ENCODE data around the gene CDK7. TPM values are rescaled to one million over a fixed set of nuclear protein-coding genes. Genes with fewer than 3 reads are reported as not detected.

The CDK7 gene
- total and polyA plus RNA-seq, 7 experiments from 2014 or later, result 18.2 to 28.9 (median 21.8) TPM

- CTCF ChIA-PET, result interaction anchor here (0.6 kb wide), 1 partner anchor 71 kb away, joined by 3 read pairs; no protein-coding TSS in a partner anchor
- Histone ChIP-seq H3K9me3 (ENCODE audit: control insufficient read depth in 2 of 3, low read length in 3 of 3) (no peaks in the 10 kb centered on the region), H3K36me3 (ENCODE audit: control insufficient read depth in 2 of 3, insufficient read depth in 3 of 3, low read length in 3 of 3) (no peaks in the 10 kb centered on the region), H3K4me1 (ENCODE audit: control insufficient read depth in 2 of 2, insufficient read depth in 2 of 2, low read length in 2 of 2) (no peaks in the 10 kb centered on the region), H3K4me3 (ENCODE audit: low read length) (no peak overlapping the region), H3K27me3 (ENCODE audit: control insufficient read depth in 2 of 2, insufficient read depth in 2 of 2, low read length in 2 of 2) (no peaks in the 10 kb centered on the region), H3K27ac (ENCODE audit: low read depth, low read length) (no peak overlapping the region)
- Mint-ChIP-seq H3K4me1 (peaks cover 0 to 2% (median 0%) of the 10 kb centered on the region in 7 donors), H3K9me3 (no peaks in the 10 kb centered on the region), H3K4me3 (no peak overlapping the region), H3K27me3 (no peaks in the 10 kb centered on the region), H3K27ac (no peak overlapping the region), H3K36me3 (peaks cover 0 to 2% (median 0%) of the 10 kb centered on the region in 5 donors)
- intact Hi-C loops (cut with micrococcal nuclease), result no loop called here
- no peak for DNase-seq
- POLR2A ChIA-PET, result no interaction called here
- ATAC-seq, result no peak
Observed at GRCh38 chr5:69206528-69207190, 28.0 kb upstream of the CDK7 start.

DNA sequence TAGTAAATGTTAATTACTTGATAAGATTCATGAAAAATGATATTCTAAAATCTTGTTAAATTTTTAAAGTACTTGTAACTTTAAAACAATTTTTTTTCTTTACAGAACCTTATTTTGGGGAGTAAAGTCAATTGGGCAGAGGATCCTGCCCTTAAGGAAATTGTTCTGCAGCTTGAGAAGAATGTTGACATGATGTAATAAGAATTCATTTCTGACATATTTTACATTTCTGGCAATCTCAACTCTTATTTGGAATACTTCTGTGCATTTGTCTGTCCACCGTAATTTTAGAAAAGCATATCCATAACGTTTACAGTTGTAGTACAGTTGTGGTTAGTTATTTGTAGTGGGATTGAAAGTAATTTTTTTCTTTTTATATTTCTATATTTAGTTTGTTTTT lies 25.1 kb upstream of the CDK7 start:
- H3K27me3 ChIP-seq (ENCODE audit: control insufficient read depth in 2 of 2, insufficient read depth in 2 of 2, low read length in 2 of 2), result no peaks in the 10 kb centered on the region
- no peak overlapping the region for H3K27ac Mint-ChIP-seq
- POLR2A ChIA-PET, result interaction anchor here (0.6 kb wide), 1 partner anchor 25 kb away, joined by 3 read pairs; no protein-coding TSS in a partner anchor

DNA sequence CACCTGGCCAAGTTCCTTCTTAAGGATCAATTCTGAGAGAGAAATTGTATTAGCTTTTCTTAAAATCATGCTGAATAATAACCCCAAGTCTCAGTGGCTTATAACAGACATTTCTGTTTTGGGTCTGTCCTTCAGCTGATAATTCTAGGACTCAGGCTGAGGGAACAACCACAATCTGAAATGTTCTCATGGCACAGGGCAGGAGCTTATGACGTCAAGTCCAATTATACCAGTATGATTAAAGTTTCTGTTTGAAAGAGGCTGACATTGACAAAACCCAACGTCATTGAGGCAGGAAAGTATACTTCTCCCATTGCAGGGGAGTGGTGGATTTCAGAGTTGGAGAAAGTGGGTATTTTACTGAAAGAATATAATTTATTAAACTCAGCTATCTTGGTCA lies 23.5 kb upstream of the CDK7 start:
- no peak for ATAC-seq
- ChIA-PET CTCF (interaction anchor here (0.8 kb wide), 1 partner anchor 23 kb away, joined by 4 read pairs; the partner anchor contains the start of gene CDK7), POLR2A (interaction anchor here (0.8 kb wide), 1 partner anchor 121 kb away, joined by 3 read pairs; the partner anchor contains the start of gene CCDC125)
- no peak overlapping the region for H3K27ac Mint-ChIP-seq
- Histone ChIP-seq H3K36me3 (ENCODE audit: control insufficient read depth in 2 of 3, insufficient read depth in 3 of 3, low read length in 3 of 3) (no peaks in the 10 kb centered on the region), H3K4me3 (ENCODE audit: low read length) (no peak overlapping the region), H3K4me1 (ENCODE audit: control insufficient read depth in 2 of 2, insufficient read depth in 2 of 2, low read length in 2 of 2) (no peaks in the 10 kb centered on the region), H3K9me3 (ENCODE audit: control insufficient read depth in 2 of 3, low read length in 3 of 3) (no peaks in the 10 kb centered on the region), H3K27me3 (ENCODE audit: control insufficient read depth in 2 of 2, insufficient read depth in 2 of 2, low read length in 2 of 2) (no peaks in the 10 kb centered on the region), H3K27ac (ENCODE audit: low read depth, low read length) (no peak overlapping the region)
- peaks cover 0 to 9% (median 4%) of the 10 kb centered on the region in 7 donors for H3K4me1 Mint-ChIP-seq
- H3K27me3 Mint-ChIP-seq, result no peaks in the 10 kb centered on the region
- no peak for DNase-seq
- H3K4me3 Mint-ChIP-seq, result no peak overlapping the region
- intact Hi-C loops (cut with micrococcal nuclease), result no loop called here
- H3K9me3 Mint-ChIP-seq, result no peaks in the 10 kb centered on the region
- H3K36me3 Mint-ChIP-seq, result peaks cover 0 to 3% (median 0%) of the 10 kb centered on the region in 5 donors

More for the DNA sequence above, 25.1 kb upstream of the CDK7 start:
- peaks cover 0 to 2% (median 0%) of the 10 kb centered on the region in 7 donors for H3K4me1 Mint-ChIP-seq
- ATAC-seq (no peak), DNase-seq (no peak)
- H3K36me3 ChIP-seq (ENCODE audit: control insufficient read depth in 2 of 3, insufficient read depth in 3 of 3, low read length in 3 of 3), result no peaks in the 10 kb centered on the region
- no peak overlapping the region for H3K27ac ChIP-seq (ENCODE audit: low read depth, low read length)
- no peaks in the 10 kb centered on the region for H3K9me3 Mint-ChIP-seq
- no peaks in the 10 kb centered on the region for H3K4me1 ChIP-seq (ENCODE audit: control insufficient read depth in 2 of 2, insufficient read depth in 2 of 2, low read length in 2 of 2)
- H3K36me3 Mint-ChIP-seq, result no peaks in the 10 kb centered on the region
- H3K4me3 ChIP-seq (ENCODE audit: low read length), result no peak overlapping the region
- H3K9me3 ChIP-seq (ENCODE audit: control insufficient read depth in 2 of 3, low read length in 3 of 3), result no peaks in the 10 kb centered on the region
- intact Hi-C loops (cut with micrococcal nuclease), result no loop called here
- H3K27me3 Mint-ChIP-seq, result no peaks in the 10 kb centered on the region
- no peak overlapping the region for H3K4me3 Mint-ChIP-seq
- CTCF ChIA-PET, result no interaction called here

- Histone ChIP-seq H3K36me3 (ENCODE audit: control insufficient read depth in 2 of 3, insufficient read depth in 3 of 3, low read length in 3 of 3) (no peaks in the 10 kb centered on the region), H3K27me3 (ENCODE audit: control insufficient read depth in 2 of 2, insufficient read depth in 2 of 2, low read length in 2 of 2) (no peaks in the 10 kb centered on the region), H3K9me3 (ENCODE audit: control insufficient read depth in 2 of 3, low read length in 3 of 3) (no peaks in the 10 kb centered on the region), H3K4me1 (ENCODE audit: control insufficient read depth in 2 of 2, insufficient read depth in 2 of 2, low read length in 2 of 2) (no peaks in the 10 kb centered on the region), H3K4me3 (ENCODE audit: low read length) (no peak overlapping the region), H3K27ac (ENCODE audit: low read depth, low read length) (no peak overlapping the region)
- POLR2A ChIA-PET, result no interaction called here
- ATAC-seq (no peak), DNase-seq (no peak)
- H3K4me1 Mint-ChIP-seq, result peaks cover 0 to 11% (median 7%) of the 10 kb centered on the region in 7 donors
- no peaks in the 10 kb centered on the region for H3K27me3 Mint-ChIP-seq
- peak overlapping the region in 1 of 9 donors; percentile 32 for H3K27ac Mint-ChIP-seq
- H3K4me3 Mint-ChIP-seq, result no peak overlapping the region
- no peaks in the 10 kb centered on the region for H3K9me3 Mint-ChIP-seq
- intact Hi-C loops (cut with micrococcal nuclease), result no loop called here
- peaks cover 0 to 3% (median 0%) of the 10 kb centered on the region in 5 donors for H3K36me3 Mint-ChIP-seq
- CTCF ChIA-PET, result no interaction called here
Observed at GRCh38 chr5:69212022-69212421, 22.7 kb upstream of the CDK7 start.

DNA sequence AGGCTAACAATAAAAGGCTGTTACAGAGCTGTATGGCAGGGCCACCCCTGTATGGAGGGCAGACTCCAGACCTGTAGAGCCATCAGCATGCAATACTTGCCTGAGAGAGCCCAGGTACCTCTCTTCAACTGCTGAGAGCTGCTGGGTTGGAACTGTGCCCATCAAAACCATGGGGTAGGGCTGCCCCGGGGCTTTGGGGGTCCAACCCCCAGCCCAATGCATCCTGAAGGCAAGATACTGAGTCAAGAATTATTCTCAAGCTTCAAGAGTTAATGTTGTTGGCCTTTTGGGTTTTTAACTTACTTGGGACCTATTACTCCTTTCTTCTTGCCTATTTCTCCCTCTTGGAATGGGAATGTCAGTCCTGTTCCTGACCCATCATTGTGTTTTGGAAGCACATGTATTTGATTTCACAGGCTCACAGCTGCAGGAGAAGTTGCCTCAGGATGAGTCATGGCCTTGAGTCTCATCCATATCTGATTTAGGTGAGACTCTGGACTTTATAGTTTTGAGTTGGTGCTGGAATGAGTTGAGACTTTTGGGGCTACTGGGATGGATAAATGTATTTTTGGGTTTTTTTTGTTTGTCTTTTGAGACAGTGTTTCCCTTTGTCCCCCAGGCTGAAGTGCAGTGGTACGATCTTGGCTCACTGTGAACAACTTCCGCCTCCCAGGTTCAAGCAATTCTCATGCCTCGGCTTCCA lies 21.0 kb upstream of the CDK7 start:
- no peak overlapping the region for H3K27ac Mint-ChIP-seq
- no peak overlapping the region for H3K4me3 ChIP-seq (ENCODE audit: low read length)
- no peaks in the 10 kb centered on the region for H3K27me3 ChIP-seq (ENCODE audit: control insufficient read depth in 2 of 2, insufficient read depth in 2 of 2, low read length in 2 of 2)
- peaks cover 0 to 3% (median 0%) of the 10 kb centered on the region in 11 donors for H3K9me3 Mint-ChIP-seq
- peaks cover 0 to 3% (median 0%) of the 10 kb centered on the region in 5 donors for H3K36me3 Mint-ChIP-seq
- peaks cover 0 to 7% (median 0%) of the 10 kb centered on the region in 3 experiments for H3K36me3 ChIP-seq (ENCODE audit: control insufficient read depth in 2 of 3, insufficient read depth in 3 of 3, low read length in 3 of 3)
- H3K9me3 ChIP-seq (ENCODE audit: control insufficient read depth in 2 of 3, low read length in 3 of 3), result no peaks in the 10 kb centered on the region
- CTCF ChIA-PET, result no interaction called here
- ATAC-seq, result no peak
- peaks cover 3 to 7% of the 10 kb centered on the region in 2 donors for H3K4me1 ChIP-seq (ENCODE audit: control insufficient read depth in 2 of 2, insufficient read depth in 2 of 2, low read length in 2 of 2)
- peaks cover under 1 to 23% (median 17%) of the 10 kb centered on the region in 7 donors for H3K4me1 Mint-ChIP-seq
- H3K27ac ChIP-seq (ENCODE audit: low read depth, low read length), result no peak overlapping the region
- intact Hi-C loops (cut with micrococcal nuclease), result no loop called here
- no peaks in the 10 kb centered on the region for H3K27me3 Mint-ChIP-seq
- H3K4me3 Mint-ChIP-seq, result no peak overlapping the region
- POLR2A ChIA-PET, result no interaction called here
- DNase-seq, result no peak

DNA sequence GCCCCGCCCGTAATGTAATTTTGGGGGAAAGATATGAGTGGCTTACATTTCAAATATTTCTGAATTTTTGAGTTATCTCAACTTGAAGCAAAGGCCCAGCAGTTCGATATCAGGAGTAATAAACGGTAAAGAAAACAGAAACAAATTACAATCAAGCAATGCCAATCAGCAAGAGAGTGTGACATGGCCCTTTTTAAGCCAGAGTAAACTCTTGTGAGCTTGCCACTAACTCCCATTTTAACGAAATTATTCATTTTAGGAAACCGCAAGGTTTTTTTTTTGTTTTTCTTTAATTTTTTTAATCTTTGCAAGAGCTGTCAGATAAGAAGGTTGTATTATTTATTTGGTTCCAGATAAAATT lies 17.6 kb upstream of the CDK7 start:
- peaks cover 0 to 10% (median 7%) of the 10 kb centered on the region in 5 donors for H3K36me3 Mint-ChIP-seq
- H3K9me3 ChIP-seq (ENCODE audit: control insufficient read depth in 2 of 3, low read length in 3 of 3), result no peaks in the 10 kb centered on the region
- peaks cover 0 to 5% (median 0%) of the 10 kb centered on the region in 11 donors for H3K9me3 Mint-ChIP-seq
- ChIA-PET POLR2A (interaction anchor here (1.0 to 3.4 kb wide), 3 partner anchors 18 to 117 kb away, joined by 3 to 18 read pairs (median 5); partner anchors contain the start of gene CDK7), CTCF (interaction anchor here (0.5 to 1.4 kb wide), 3 partner anchors 19 to 359 kb away, joined by 3 read pairs; no protein-coding TSS in a partner anchor)
- H3K27me3 Mint-ChIP-seq, result no peaks in the 10 kb centered on the region
- H3K27ac Mint-ChIP-seq, result peak overlapping the region; percentile 96 to 99 (median 97)
- H3K4me3 Mint-ChIP-seq, result peak overlapping the region; percentile 95 to 99 (median 96)
- H3K4me1 ChIP-seq (ENCODE audit: control insufficient read depth in 2 of 2, insufficient read depth in 2 of 2, low read length in 2 of 2), result peaks cover 5 to 8% of the 10 kb centered on the region in 2 donors
- H3K4me1 Mint-ChIP-seq, result peaks cover 2 to 34% (median 29%) of the 10 kb centered on the region in 7 donors
- peak overlapping the region; percentile 100 for H3K4me3 ChIP-seq (ENCODE audit: low read length)
- DNase-seq (no peak), ATAC-seq (no peak)
- peak overlapping the region; percentile 92 for H3K27ac ChIP-seq (ENCODE audit: low read depth, low read length)
- H3K36me3 ChIP-seq (ENCODE audit: control insufficient read depth in 2 of 3, insufficient read depth in 3 of 3, low read length in 3 of 3), result peaks cover 0 to 7% (median 0%) of the 10 kb centered on the region in 3 experiments
- H3K27me3 ChIP-seq (ENCODE audit: control insufficient read depth in 2 of 2, insufficient read depth in 2 of 2, low read length in 2 of 2), result no peaks in the 10 kb centered on the region
- intact Hi-C loops (cut with micrococcal nuclease), result loop anchor here (1.0 kb wide), 8 partner anchors 17 to 174 kb away; partner anchors contain the start of genes AK6 (in 2 of the 2), CCNB1 (in 2 of the 2), CDK7 (in 2 of the 2) and CENPH (in 2 of the 2)

All from naive thymus-derived CD4-positive, alpha-beta T cell (primary cell).